ENCODE data around the gene ZNF76. TPM values are rescaled to one million over a fixed set of nuclear protein-coding genes. Genes with fewer than 3 reads are reported as not detected.

Gene ZNF76
- 10 to 100 TPM; 33.2 to 42.6 (median 36.2) TPM for total RNA-seq
- long read RNA-seq, donor 1, partial matches to known transcripts: 16 of 30 reads
- long read RNA-seq, donor 1, other reads (novel, unspliced or antisense): 8 of 30 reads
- long read RNA-seq, donor 2, transcript ZNF76-203 (14 exons, 2,716 nt): major isoform, 6 of 24 reads
- long read RNA-seq, donor 2, partial matches to known transcripts: 7 of 24 reads
- long read RNA-seq, donor 2, other reads (novel, unspliced or antisense): 8 of 24 reads

DNA sequence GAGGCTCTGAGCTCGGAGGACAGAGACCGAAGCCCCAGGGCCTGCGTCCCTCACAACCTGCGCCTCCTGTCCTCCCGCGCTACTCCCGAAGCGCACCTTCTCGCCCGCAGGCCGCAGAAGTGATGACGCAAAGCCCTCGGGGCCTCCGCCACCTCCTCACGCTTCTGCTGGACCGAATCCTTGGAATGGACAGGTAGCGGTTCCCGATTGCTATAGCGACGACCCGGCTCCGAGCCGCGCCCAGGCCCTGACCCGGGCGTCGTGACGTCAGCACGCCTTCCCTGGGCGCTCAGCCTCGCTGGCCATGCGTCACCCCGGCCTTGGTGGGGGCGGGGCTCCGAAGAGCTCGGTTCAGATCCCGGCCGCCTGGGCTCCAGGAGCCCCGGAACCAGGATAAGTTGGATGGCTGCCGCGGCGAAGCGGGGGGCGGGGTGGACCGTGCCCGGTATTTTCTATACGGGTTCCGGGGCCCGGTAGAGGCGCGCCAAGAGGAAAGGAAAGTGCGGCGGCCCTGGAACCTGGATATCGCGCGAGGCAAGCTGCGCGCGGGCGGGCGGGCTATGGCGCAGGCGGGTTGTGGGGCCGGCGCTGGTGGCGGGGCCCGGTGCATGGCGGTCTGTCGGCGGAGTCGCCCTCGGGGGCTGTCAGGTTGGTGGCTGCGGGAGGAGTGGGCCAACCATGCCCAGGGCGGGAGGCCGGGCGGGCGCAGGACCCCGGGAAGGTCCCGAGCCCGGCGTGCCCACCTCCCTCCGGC, at the start of gene ZNF76:
Gene ZNF76, plus strand, starts transcription at position 542 of the 754 bp plus-strand sequence. CDS start 21,417 bp downstream, outside the sequence.
- peak; percentile 94 for ATAC-seq
- peaks cover 9% of the 10 kb centered on the region for H3K4me1 ChIP-seq (ENCODE audit: low read depth)
- H3K4me3 ChIP-seq: peak within 1 kb of the TSS; percentile 75
- DNase-seq: peak; percentile 98 to 99 (median 99)
- intact Hi-C loops (cut with DNase I, micrococcal nuclease): no loop called here
- TF ChIP-seq, protein P1, sequence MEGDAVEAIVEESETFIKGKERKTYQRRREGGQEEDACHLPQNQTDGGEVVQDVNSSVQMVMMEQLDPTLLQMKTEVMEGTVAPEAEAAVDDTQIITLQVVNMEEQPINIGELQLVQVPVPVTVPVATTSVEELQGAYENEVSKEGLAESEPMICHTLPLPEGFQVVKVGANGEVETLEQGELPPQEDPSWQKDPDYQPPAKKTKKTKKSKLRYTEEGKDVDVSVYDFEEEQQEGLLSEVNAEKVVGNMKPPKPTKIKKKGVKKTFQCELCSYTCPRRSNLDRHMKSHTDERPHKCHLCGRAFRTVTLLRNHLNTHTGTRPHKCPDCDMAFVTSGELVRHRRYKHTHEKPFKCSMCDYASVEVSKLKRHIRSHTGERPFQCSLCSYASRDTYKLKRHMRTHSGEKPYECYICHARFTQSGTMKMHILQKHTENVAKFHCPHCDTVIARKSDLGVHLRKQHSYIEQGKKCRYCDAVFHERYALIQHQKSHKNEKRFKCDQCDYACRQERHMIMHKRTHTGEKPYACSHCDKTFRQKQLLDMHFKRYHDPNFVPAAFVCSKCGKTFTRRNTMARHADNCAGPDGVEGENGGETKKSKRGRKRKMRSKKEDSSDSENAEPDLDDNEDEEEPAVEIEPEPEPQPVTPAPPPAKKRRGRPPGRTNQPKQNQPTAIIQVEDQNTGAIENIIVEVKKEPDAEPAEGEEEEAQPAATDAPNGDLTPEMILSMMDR (IDR thresholded peaks at IDR 0.05): no peak
- H3K9me3 ChIP-seq: no peaks in the 10 kb centered on the region
- H3K36me3 ChIP-seq (ENCODE audit: low read depth): no peaks in the 10 kb centered on the region

DNA sequence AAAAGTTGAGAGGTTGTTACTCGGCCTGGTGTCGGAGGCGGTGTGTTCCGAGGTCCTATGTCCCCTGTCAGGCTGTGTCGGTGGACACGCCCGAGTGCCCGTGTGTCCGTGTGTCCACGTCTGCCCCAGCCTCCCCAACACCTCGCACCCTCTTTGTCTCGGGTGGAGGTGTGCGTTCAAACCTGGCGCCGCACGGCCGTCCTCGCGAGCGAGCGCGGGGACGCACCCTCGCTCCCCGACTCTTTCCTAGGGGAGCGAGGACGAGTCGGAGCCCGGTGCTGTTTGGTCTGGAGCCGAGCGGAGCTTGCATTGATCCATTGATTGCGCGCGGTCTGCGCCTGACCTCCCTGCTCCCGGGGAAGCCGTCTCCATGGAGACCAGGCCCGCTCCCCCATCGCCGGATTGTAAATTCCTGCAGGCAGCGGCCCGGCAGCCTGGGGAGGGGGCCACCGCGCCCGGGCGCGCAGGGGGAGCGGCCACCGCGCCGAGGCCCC, 46.2 kb upstream of the ZNF76 start:
- Histone ChIP-seq H3K4me3 (no peak overlapping the region), H3K9me3 (no peaks in the 10 kb centered on the region), H3K36me3 (ENCODE audit: low read depth) (no peaks in the 10 kb centered on the region), H3K4me1 (ENCODE audit: low read depth) (peaks cover 8% of the 10 kb centered on the region)
- peak; percentile 21 for ATAC-seq
- TF ChIP-seq, protein P1 (IDR thresholded peaks at IDR 0.05): no peak
- peak in 1 of 3 donors; percentile 28 for DNase-seq
- intact Hi-C loops (cut with DNase I, micrococcal nuclease): no loop called here

DNA sequence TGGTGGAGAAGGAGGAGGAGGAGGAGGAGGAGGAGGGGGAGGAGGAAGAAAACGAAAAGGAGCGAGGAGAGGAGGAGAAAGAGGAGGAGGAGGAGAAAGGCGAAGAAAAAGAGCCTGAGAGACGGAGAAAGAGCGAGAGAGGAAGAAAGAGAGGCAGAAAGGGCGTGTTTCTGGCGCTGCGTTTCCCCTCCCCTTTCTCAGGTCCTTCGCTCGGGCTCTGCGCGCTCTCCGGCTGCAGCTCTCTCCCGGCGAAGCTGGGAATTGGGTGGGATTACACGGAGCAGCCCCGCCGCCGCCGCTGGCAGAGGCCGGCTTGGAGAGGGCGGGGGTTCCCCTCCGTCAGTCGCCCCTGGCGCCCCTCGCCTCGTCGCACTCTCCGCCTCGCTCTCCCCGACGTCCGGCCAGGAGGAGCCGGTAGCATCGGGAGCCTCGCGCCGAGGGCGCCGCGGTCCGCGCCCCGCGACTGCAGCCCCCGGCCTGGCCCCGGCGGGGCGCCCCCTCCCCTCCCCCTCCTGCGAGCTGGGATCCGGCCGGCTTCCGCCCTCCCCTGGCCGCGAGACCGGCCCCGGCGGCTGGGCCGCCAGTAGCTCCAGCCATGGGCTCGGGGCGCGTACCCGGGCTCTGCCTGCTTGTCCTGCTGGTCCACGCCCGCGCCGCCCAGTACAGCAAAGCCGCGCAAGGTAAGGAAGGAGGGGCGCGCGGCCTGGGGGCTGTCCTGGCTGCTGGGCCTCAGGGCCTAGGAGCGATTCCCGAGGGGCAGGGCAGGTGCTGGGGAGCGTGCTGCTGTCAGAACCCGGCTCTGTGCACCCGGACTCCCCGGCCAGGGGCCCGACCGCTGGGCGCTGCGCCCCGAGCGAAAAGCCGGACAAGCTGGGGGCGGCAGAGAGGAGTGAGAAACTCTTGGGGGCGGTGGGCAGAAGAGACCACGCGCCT, 45.4 kb upstream of the ZNF76 start, which contains the start of gene SCUBE3:
Gene SCUBE3, plus strand, starts transcription at position 133 of the 933 bp plus-strand sequence. Its CDS starts 463 bp downstream, at position 596.
- intact Hi-C loops (cut with DNase I, micrococcal nuclease): no loop called here
- H3K4me1 ChIP-seq (ENCODE audit: low read depth): peaks cover 8% of the 10 kb centered on the region
- ATAC-seq (peak; percentile 63), DNase-seq (peak in 2 of 3 donors; percentile 12 to 30)
- TF ChIP-seq, protein P1 (IDR thresholded peaks at IDR 0.05): no peak
- no peaks in the 10 kb centered on the region for H3K9me3 ChIP-seq
- H3K4me3 ChIP-seq: no peak within 1 kb of the TSS
- H3K36me3 ChIP-seq (ENCODE audit: low read depth): no peaks in the 10 kb centered on the region

DNA sequence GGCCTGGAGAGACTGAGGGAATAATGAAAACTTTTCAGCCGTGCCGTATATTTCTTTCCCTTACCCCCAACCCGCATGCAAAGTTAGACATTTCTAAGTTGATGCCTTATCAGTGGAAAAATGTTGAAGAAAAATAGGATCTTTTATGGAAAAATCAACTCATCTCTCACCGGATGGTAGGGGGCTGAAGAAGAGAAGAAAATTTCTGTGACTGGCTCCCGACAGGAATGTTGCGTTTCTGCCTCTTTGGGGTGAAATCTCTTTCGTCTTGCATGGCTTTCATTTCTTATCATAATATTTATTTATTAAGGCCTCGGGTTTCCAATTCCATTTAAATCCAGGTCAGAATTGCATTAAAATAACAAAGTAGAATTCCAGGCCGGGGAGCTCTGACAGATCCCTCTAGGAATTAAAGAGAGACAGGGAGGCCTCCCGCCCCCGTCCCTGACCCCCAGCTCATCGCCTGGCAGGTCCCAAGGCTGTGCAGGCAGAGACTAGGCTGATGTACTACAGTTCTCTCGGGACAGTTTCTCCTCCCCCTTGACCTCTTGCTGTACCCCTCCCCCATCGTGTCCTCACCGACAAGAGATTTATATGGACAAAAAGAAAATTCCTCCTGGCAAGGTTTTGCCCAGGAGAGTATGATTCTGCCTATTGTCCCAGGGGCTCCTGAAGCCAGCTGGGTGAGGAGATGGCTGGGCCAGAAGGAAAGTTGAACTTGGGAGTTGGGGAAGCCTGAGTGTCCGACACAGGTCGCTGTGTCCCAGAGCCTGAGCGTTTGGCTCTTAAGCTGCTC, 44.5 kb upstream of the ZNF76 start:
- no peaks in the 10 kb centered on the region for H3K36me3 ChIP-seq (ENCODE audit: low read depth)
- H3K4me3 ChIP-seq: no peak overlapping the region
- ATAC-seq: no peak
- intact Hi-C loops (cut with DNase I, micrococcal nuclease): no loop called here
- peaks cover 8% of the 10 kb centered on the region for H3K4me1 ChIP-seq (ENCODE audit: low read depth)
- no peaks in the 10 kb centered on the region for H3K9me3 ChIP-seq
- no peak for DNase-seq
- TF ChIP-seq, protein P1 (IDR thresholded peaks at IDR 0.05): no peak

Measured in mucosa of descending colon (tissue), 3 donors.